KMS-11 (cell line): Measurements from ENCODE around the gene GPC1.

ENCODE experiments used
- H2AFZ ChIP-seq: fragments of 200-600 bp; sonication (generic); 2 replicates; pipeline ENCODE4 v1.6.1; 2016; ENCODE audit warnings: antibody characterized with exemption, mixed run types, low read depth
- H3K27ac ChIP-seq: fragments of 200-600 bp; sonication (generic); 2 replicates; pipeline ENCODE4 v1.6.1; 2016; ENCODE audit warnings: mild to moderate bottlenecking, mixed run types
- H3K27me3 ChIP-seq: fragments of 200-600 bp; sonication (generic); 2 replicates; pipeline ENCODE4 v1.6.1; 2017; ENCODE audit warnings: mild to moderate bottlenecking, low read depth, mixed run types, moderate library complexity; ENCODE audit not compliant: insufficient read depth
- H3K36me3 ChIP-seq: fragments of 200-600 bp; sonication (generic); 2 replicates; pipeline ENCODE4 v1.6.1; 2017; ENCODE audit warnings: mild to moderate bottlenecking, mixed run types; ENCODE audit not compliant: insufficient read depth
- H3K4me1 ChIP-seq: fragments of 200-600 bp; sonication (generic); 2 replicates; pipeline ENCODE4 v1.6.1; 2016; ENCODE audit warnings: mild to moderate bottlenecking, low read depth, mixed run types; ENCODE audit not compliant: poor library complexity, severe bottlenecking
- H3K4me2 ChIP-seq: fragments of 200-600 bp; sonication (generic); 2 replicates; pipeline ENCODE4 v1.7.0; 2016; ENCODE audit warnings: mild to moderate bottlenecking, mixed run types
- H3K4me3 ChIP-seq: fragments of 200-600 bp; sonication (generic); IDR thresholded peaks from 2 replicates; pipeline ENCODE4 v1.6.1; 2017; ENCODE audit warnings: low read depth, low read length, mixed read lengths; ENCODE audit not compliant: insufficient read depth
- H3K79me2 ChIP-seq: fragments of 200-600 bp; sonication (generic); 2 replicates; pipeline ENCODE4 v1.6.1; 2016; ENCODE audit warnings: low read depth, mixed run types; ENCODE audit not compliant: insufficient read depth
- H3K9ac ChIP-seq: fragments of 200-600 bp; sonication (generic); 2 replicates; pipeline ENCODE4 v1.6.1; 2016; ENCODE audit warnings: mild to moderate bottlenecking, mixed run types
- H4K20me1 ChIP-seq: fragments of 200-600 bp; sonication (generic); 2 replicates; pipeline ENCODE4 v1.6.1; 2016; ENCODE audit warnings: mild to moderate bottlenecking, mixed run types; ENCODE audit not compliant: insufficient read depth
- TF ChIP-seq, protein P1 (sequence below): fragments of 200-600 bp; sonication (generic); conservative IDR thresholded peaks from 2 replicates; pipeline ENCODE4 v1.6.1; 2017; ENCODE audit warnings: low read depth, mild to moderate bottlenecking, antibody characterized with exemption, low read length, moderate library complexity, mixed read lengths

Gene GPC1

DNA sequence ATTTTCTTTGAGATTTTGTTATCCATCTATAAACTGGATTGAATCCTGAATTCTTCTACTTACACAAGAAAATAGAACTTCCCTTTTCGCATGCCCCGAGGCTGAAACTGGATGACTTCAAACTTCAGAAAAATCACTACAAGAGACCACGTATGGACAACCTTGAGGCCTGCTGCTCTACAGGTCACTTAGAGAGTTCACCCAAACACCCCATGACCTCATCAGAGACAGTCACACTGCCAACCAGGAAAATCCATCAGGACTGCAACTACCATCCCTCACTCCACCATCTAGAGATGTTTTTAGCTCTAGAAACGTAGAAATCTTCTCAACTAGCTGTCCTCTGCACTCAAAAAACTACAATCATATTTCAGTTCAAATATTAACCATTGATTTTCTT lies 18.6 kb upstream of the GPC1 start:
- no peak overlapping the region for H2AFZ ChIP-seq
- H3K27me3 ChIP-seq = no peaks in the 10 kb centered on the region; the same call in 1 of the 2 replicates
- H3K9ac ChIP-seq = no peak overlapping the region
- no peaks in the 10 kb centered on the region for H3K36me3 ChIP-seq
- H3K79me2 ChIP-seq = no peaks in the 10 kb centered on the region
- no peak overlapping the region for H3K27ac ChIP-seq
- no peaks in the 10 kb centered on the region for H4K20me1 ChIP-seq
- H3K4me1 ChIP-seq = no peaks in the 10 kb centered on the region
- TF ChIP-seq, protein P1, sequence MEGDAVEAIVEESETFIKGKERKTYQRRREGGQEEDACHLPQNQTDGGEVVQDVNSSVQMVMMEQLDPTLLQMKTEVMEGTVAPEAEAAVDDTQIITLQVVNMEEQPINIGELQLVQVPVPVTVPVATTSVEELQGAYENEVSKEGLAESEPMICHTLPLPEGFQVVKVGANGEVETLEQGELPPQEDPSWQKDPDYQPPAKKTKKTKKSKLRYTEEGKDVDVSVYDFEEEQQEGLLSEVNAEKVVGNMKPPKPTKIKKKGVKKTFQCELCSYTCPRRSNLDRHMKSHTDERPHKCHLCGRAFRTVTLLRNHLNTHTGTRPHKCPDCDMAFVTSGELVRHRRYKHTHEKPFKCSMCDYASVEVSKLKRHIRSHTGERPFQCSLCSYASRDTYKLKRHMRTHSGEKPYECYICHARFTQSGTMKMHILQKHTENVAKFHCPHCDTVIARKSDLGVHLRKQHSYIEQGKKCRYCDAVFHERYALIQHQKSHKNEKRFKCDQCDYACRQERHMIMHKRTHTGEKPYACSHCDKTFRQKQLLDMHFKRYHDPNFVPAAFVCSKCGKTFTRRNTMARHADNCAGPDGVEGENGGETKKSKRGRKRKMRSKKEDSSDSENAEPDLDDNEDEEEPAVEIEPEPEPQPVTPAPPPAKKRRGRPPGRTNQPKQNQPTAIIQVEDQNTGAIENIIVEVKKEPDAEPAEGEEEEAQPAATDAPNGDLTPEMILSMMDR = no peak
- no peak overlapping the region for H3K4me2 ChIP-seq
- H3K4me3 ChIP-seq = no peak overlapping the region

DNA sequence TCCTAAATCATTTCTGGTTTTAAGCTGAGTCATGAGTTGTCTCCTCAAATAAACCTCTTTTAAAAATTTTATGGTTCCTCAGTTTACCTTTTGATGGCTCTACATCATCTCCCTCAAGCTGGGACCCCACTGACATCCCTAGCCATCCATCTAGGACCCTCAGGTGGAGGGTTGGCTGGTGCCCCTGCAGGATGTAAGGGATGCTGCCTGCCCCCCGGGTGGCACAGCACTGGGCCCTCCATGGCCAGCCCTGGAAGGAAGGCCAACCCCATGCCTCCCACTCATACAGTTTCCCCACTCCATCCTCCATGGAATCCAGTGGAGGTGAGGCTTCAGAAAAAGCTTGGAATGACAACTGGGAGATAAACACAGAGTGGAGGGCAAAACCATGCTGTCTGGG lies 17.2 kb upstream of the GPC1 start:
- H3K4me2 ChIP-seq = no peak overlapping the region
- no peaks in the 10 kb centered on the region for H3K36me3 ChIP-seq
- TF ChIP-seq, protein P1 = no peak
- H3K79me2 ChIP-seq = no peaks in the 10 kb centered on the region
- peaks cover 2% of the 10 kb centered on the region; the same call in 1 of the 2 replicates for H3K27me3 ChIP-seq
- no peak overlapping the region for H3K9ac ChIP-seq
- no peak overlapping the region for H2AFZ ChIP-seq
- H3K4me1 ChIP-seq = no peaks in the 10 kb centered on the region
- no peaks in the 10 kb centered on the region for H4K20me1 ChIP-seq
- H3K27ac ChIP-seq = no peak overlapping the region
- no peak overlapping the region for H3K4me3 ChIP-seq

DNA sequence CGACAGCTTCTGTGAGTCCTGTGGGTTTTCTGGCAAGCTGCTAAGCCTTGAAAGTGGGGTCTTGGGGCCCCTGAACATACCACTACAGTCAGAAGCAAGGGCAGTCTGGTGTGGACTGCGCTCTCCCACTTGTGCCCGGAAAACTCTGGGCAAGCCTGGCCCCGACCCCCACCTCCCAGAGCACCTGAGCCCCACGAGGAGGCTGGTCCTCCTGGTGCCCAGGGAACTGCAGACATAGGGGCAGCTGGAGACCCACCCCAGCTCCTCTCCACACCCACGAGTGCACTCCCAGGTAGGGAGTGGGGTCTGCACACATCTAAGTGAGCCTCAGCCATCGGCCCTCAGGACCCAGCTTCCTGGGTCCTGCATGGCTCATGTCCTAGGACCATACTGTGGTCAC lies 16.2 kb upstream of the GPC1 start:
- no peaks in the 10 kb centered on the region for H3K36me3 ChIP-seq
- H3K27me3 ChIP-seq = peaks cover 5% of the 10 kb centered on the region; the same call in 1 of the 2 replicates
- H3K9ac ChIP-seq = no peak overlapping the region
- H3K4me3 ChIP-seq = no peak overlapping the region
- H3K27ac ChIP-seq = no peak overlapping the region
- TF ChIP-seq, protein P1 = no peak
- H3K79me2 ChIP-seq = no peaks in the 10 kb centered on the region
- no peaks in the 10 kb centered on the region for H4K20me1 ChIP-seq
- no peak overlapping the region for H3K4me2 ChIP-seq
- no peaks in the 10 kb centered on the region for H3K4me1 ChIP-seq
- H2AFZ ChIP-seq = no peak overlapping the region

DNA sequence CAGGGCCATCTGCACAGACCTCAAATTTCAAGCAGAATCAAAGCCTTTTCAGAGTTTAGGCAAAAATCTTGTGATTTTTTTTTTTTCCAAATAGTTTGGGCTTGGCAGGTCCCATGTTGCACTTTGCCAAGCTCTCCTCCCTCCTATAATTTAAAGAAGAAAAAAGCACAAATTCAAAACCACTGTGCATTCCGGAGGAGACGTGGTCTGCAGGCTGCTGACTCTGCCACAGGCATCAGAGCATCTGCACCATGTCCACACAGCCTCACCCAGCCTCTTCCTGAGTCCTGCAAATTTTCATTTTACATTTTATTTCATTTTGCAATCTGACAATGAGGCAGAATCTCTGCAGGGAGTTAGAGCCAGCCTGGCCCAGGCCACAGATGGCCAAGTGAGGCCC lies 15.7 kb upstream of the GPC1 start:
- H3K27ac ChIP-seq = no peak overlapping the region
- TF ChIP-seq, protein P1 = no peak

More for the DNA sequence above, 15.7 kb upstream of the GPC1 start:
- Histone ChIP-seq H3K4me2 (no peak overlapping the region), H3K36me3 (no peaks in the 10 kb centered on the region), H3K79me2 (no peaks in the 10 kb centered on the region), H2AFZ (no peak overlapping the region), H3K27me3 (peaks cover 5% of the 10 kb centered on the region; the same call in 1 of the 2 replicates), H3K4me1 (no peaks in the 10 kb centered on the region), H4K20me1 (no peaks in the 10 kb centered on the region), H3K9ac (no peak overlapping the region), H3K4me3 (no peak overlapping the region)
